Rectal smooth muscle tissue (tissue), 1 donor: Measurements from ENCODE around the gene IL17A.

Experiments used
- H3K27ac ChIP-seq: one replicate; pipeline ENCODE4 v1.7.0; 2013; ENCODE audit warnings: low read depth, low read length, inconsistent platforms
- H3K27me3 ChIP-seq: one replicate; pipeline ENCODE4 v1.7.0; 2013; ENCODE audit warnings: low read length; ENCODE audit not compliant: control insufficient read depth, insufficient read depth
- H3K36me3 ChIP-seq: one replicate; pipeline ENCODE4 v1.7.0; 2013; ENCODE audit warnings: low read length; ENCODE audit not compliant: control insufficient read depth, insufficient read depth
- H3K4me1 ChIP-seq: one replicate; pipeline ENCODE4 v1.7.0; 2013; ENCODE audit warnings: low read length; ENCODE audit not compliant: control insufficient read depth, insufficient read depth
- H3K4me3 ChIP-seq: one replicate; pipeline ENCODE4 v1.7.0; 2013; ENCODE audit warnings: low read length
- H3K9ac ChIP-seq: one replicate; pipeline ENCODE4 v1.7.0; 2013; ENCODE audit warnings: low read length

IL17A gene

GRCh38 chr6:52186075-52186474 lies at the start of gene IL17A:
IL17A (plus strand) TSS chr6:52186375; CDS start chr6:52186432, 57 bp downstream.
- no peak within 1 kb of the TSS for H3K27ac ChIP-seq
- no peaks in the 10 kb centered on the region for H3K36me3 ChIP-seq
- no peaks in the 10 kb centered on the region for H3K27me3 ChIP-seq

GRCh38 chr6:52136934-52137467 lies 49.2 kb upstream of the IL17A start:
- no peak overlapping the region for H3K4me3 ChIP-seq
- no peak overlapping the region for H3K27ac ChIP-seq
- no peaks in the 10 kb centered on the region for H3K27me3 ChIP-seq
- H3K4me1 ChIP-seq, result no peaks in the 10 kb centered on the region
- no peak overlapping the region for H3K9ac ChIP-seq
- H3K36me3 ChIP-seq, result no peaks in the 10 kb centered on the region

More at GRCh38 chr6:52186075-52186474, at the start of gene IL17A:
- no peak within 1 kb of the TSS for H3K4me3 ChIP-seq
- no peaks in the 10 kb centered on the region for H3K4me1 ChIP-seq
- no peak within 1 kb of the TSS for H3K9ac ChIP-seq

- H3K4me1 ChIP-seq, result no peaks in the 10 kb centered on the region
- H3K27ac ChIP-seq, result no peak overlapping the region
- no peaks in the 10 kb centered on the region for H3K36me3 ChIP-seq
- H3K4me3 ChIP-seq, result no peak overlapping the region
- no peak overlapping the region for H3K9ac ChIP-seq
- no peaks in the 10 kb centered on the region for H3K27me3 ChIP-seq
Observed at GRCh38 chr6:52138284-52138683, 47.9 kb upstream of the IL17A start.

GRCh38 chr6:52139985-52140680 lies 46.0 kb upstream of the IL17A start:
- Histone ChIP-seq H3K4me1 (no peaks in the 10 kb centered on the region), H3K4me3 (no peak overlapping the region), H3K9ac (no peak overlapping the region), H3K27ac (no peak overlapping the region), H3K27me3 (no peaks in the 10 kb centered on the region), H3K36me3 (no peaks in the 10 kb centered on the region)

- H3K36me3 ChIP-seq, result no peaks in the 10 kb centered on the region
- H3K4me3 ChIP-seq, result no peak overlapping the region
- H3K4me1 ChIP-seq, result no peaks in the 10 kb centered on the region
- no peak overlapping the region for H3K27ac ChIP-seq
- no peak overlapping the region for H3K9ac ChIP-seq
- H3K27me3 ChIP-seq, result no peaks in the 10 kb centered on the region
Observed at GRCh38 chr6:52141596-52141995, 44.6 kb upstream of the IL17A start.

- no peak overlapping the region for H3K27ac ChIP-seq
- H3K36me3 ChIP-seq, result no peaks in the 10 kb centered on the region
- H3K4me1 ChIP-seq, result no peaks in the 10 kb centered on the region
- H3K27me3 ChIP-seq, result no peaks in the 10 kb centered on the region
- H3K4me3 ChIP-seq, result no peak overlapping the region
- no peak overlapping the region for H3K9ac ChIP-seq
Observed at GRCh38 chr6:52142556-52142955, 43.6 kb upstream of the IL17A start.

GRCh38 chr6:52143551-52143950 lies 42.6 kb upstream of the IL17A start:
- Histone ChIP-seq H3K27ac (no peak overlapping the region), H3K4me1 (no peaks in the 10 kb centered on the region), H3K27me3 (no peaks in the 10 kb centered on the region), H3K9ac (no peak overlapping the region), H3K36me3 (no peaks in the 10 kb centered on the region), H3K4me3 (no peak overlapping the region)

GRCh38 chr6:52144196-52145076 lies 41.7 kb upstream of the IL17A start:
- no peaks in the 10 kb centered on the region for H3K4me1 ChIP-seq
- no peak overlapping the region for H3K9ac ChIP-seq
- no peaks in the 10 kb centered on the region for H3K27me3 ChIP-seq
- H3K27ac ChIP-seq, result no peak overlapping the region
- H3K4me3 ChIP-seq, result no peak overlapping the region
- H3K36me3 ChIP-seq, result no peaks in the 10 kb centered on the region

- Histone ChIP-seq H3K27me3 (no peaks in the 10 kb centered on the region), H3K4me3 (no peak overlapping the region), H3K4me1 (no peaks in the 10 kb centered on the region), H3K36me3 (no peaks in the 10 kb centered on the region), H3K27ac (no peak overlapping the region), H3K9ac (no peak overlapping the region)
Observed at GRCh38 chr6:52146851-52147445, 39.2 kb upstream of the IL17A start.

GRCh38 chr6:52149076-52149475 lies 37.1 kb upstream of the IL17A start:
- Histone ChIP-seq H3K36me3 (no peaks in the 10 kb centered on the region), H3K27ac (no peak overlapping the region)

GRCh38 chr6:52149949-52150348 lies 36.2 kb upstream of the IL17A start:
- H3K4me3 ChIP-seq, result no peak overlapping the region
- no peaks in the 10 kb centered on the region for H3K36me3 ChIP-seq
- no peaks in the 10 kb centered on the region for H3K27me3 ChIP-seq
- H3K9ac ChIP-seq, result no peak overlapping the region
- H3K4me1 ChIP-seq, result no peaks in the 10 kb centered on the region
- H3K27ac ChIP-seq, result no peak overlapping the region

More at GRCh38 chr6:52149076-52149475, 37.1 kb upstream of the IL17A start:
- H3K4me3 ChIP-seq, result no peak overlapping the region
- H3K27me3 ChIP-seq, result no peaks in the 10 kb centered on the region
- no peak overlapping the region for H3K9ac ChIP-seq
- H3K4me1 ChIP-seq, result no peaks in the 10 kb centered on the region

GRCh38 chr6:52152070-52152423 lies 34.1 kb upstream of the IL17A start:
- Histone ChIP-seq H3K27ac (no peak overlapping the region), H3K4me1 (no peaks in the 10 kb centered on the region), H3K9ac (no peak overlapping the region), H3K27me3 (no peaks in the 10 kb centered on the region), H3K4me3 (no peak overlapping the region), H3K36me3 (no peaks in the 10 kb centered on the region)
